ENCODE measurements around the gene PITHD1. TPM values are rescaled to one million over a fixed set of nuclear protein-coding genes. Genes with fewer than 3 reads are reported as not detected.

PITHD1 gene
- total and polyA plus RNA-seq, 2 of the 8 experiments (the other 6 are each of a cell fraction or from before 2014, with no cell fraction given) = 67.4 to 68.8 TPM

- FAIRE-seq (no peak), DNase-seq (ENCODE audit: low read depth in 1 of 2, low spot score in 2 of 2) (no peak)
- H4K5ac ChIP-seq (ENCODE audit: insufficient read length, low read depth, low read length) = no peak overlapping the region
- H3K9me3 ChIP-seq (ENCODE audit: insufficient read depth in 2 of 2, low read depth in 1 of 2, low read length in 1 of 2) = no peaks in the 10 kb centered on the region
- no peaks in the 10 kb centered on the region for H4K20me1 ChIP-seq (replicated peaks in 1 of 2; ENCODE audit: control insufficient read depth in 1 of 2, insufficient read depth in 2 of 2, low read length in 2 of 2)
- CTCF ChIA-PET (ENCODE audit: partially characterized antibody) = interaction anchor here (0.5 to 1.0 kb wide), 4 partner anchors 16 to 36 kb away, joined by 3 to 4 read pairs (median 4); no protein-coding TSS in a partner anchor
- no peak overlapping the region for H3K18ac ChIP-seq (ENCODE audit: extremely low read depth, low read length)
- no peaks in the 10 kb centered on the region for H3K4me1 ChIP-seq (replicated peaks in 1 of 4; ENCODE audit: control insufficient read depth in 3 of 4, insufficient read depth in 4 of 4, low read length in 3 of 4)
- 95% methylated on average over 7 of the region's 7 CpGs; no CpG with 5 or more reads in 1 of the 2 experiments for WGBS, 2 experiments (ENCODE audit: extremely low coverage in 1 of 2, insufficient coverage in 1 of 2, insufficient read length in 1 of 2, insufficient replicate concordance in 2 of 2, low coverage in 1 of 2, low lambda C conversion rate in 2 of 2, missing lambda C conversion rate in 1 of 2)
- no peak overlapping the region for H2BK5ac ChIP-seq (ENCODE audit: low read depth, low read length)
- no peak overlapping the region for H3K14ac ChIP-seq (ENCODE audit: insufficient read length)
- H3K4me2 ChIP-seq (ENCODE audit: insufficient read depth in 1 of 2, low read depth in 2 of 2, low read length in 2 of 2) = no peak overlapping the region
- no peak overlapping the region for H4K91ac ChIP-seq (replicated peaks; ENCODE audit: insufficient read length, low read length)
- H2BK15ac ChIP-seq (ENCODE audit: low read length) = no peak overlapping the region
- POLR2A ChIA-PET (ENCODE audit: partially characterized antibody) = interaction anchor here (0.5 to 13.6 kb wide), 3 partner anchors 40 to 55 kb away, joined by 3 to 190 read pairs (median 5); partner anchors contain the start of gene RPL11
- no peaks in the 10 kb centered on the region for H3K36me3 ChIP-seq (ENCODE audit: control insufficient read depth in 2 of 4, insufficient read depth in 4 of 4, low read length in 3 of 4)
- H3K4me3 ChIP-seq (ENCODE audit: extremely low read depth in 1 of 4, insufficient read depth in 2 of 4, low read depth in 3 of 4, low read length in 4 of 4) = no peak overlapping the region
- H3K27me3 ChIP-seq (replicated peaks in 1 of 4; ENCODE audit: control insufficient read depth in 3 of 4, extremely low read depth in 1 of 4, insufficient read depth in 3 of 4, low read length in 3 of 4) = no peaks in the 10 kb centered on the region
- H3K23ac ChIP-seq (ENCODE audit: insufficient read length) = no peak overlapping the region
- no peak overlapping the region for H2AK5ac ChIP-seq (ENCODE audit: low read depth, low read length)
- H3K27ac ChIP-seq (ENCODE audit: low read depth, low read length) = no peak overlapping the region
- no peak overlapping the region for H2BK20ac ChIP-seq (ENCODE audit: low read length)
- H4K8ac ChIP-seq (ENCODE audit: extremely low read depth, insufficient read depth, low read length) = no peak overlapping the region
- H3K23me2 ChIP-seq (ENCODE audit: low read depth, low read length) = no peaks in the 10 kb centered on the region
- H3K4ac ChIP-seq (replicated peaks; ENCODE audit: insufficient read length, low read depth, low read length) = no peak overlapping the region
- H3K79me2 ChIP-seq (ENCODE audit: control insufficient read depth in 1 of 2, insufficient read depth in 2 of 2, low read length in 2 of 2) = no peaks in the 10 kb centered on the region
- no peak overlapping the region for H2BK12ac ChIP-seq (ENCODE audit: low read depth, low read length)
- no peak overlapping the region for H3K56ac ChIP-seq (replicated peaks; ENCODE audit: insufficient read length, low read depth, low read length)
- no peak overlapping the region for H2AFZ ChIP-seq (ENCODE audit: low read length)
- no peak overlapping the region for H3K9ac ChIP-seq (replicated peaks in 1 of 4; ENCODE audit: extremely low read depth in 1 of 4, low read depth in 3 of 4, low read length in 3 of 4)
- H2BK120ac ChIP-seq (replicated peaks; ENCODE audit: low read depth, low read length) = no peak overlapping the region
- H3K79me1 ChIP-seq (ENCODE audit: low read depth, low read length) = no peaks in the 10 kb centered on the region
- TF ChIP-seq KDM5A (IDR thresholded peaks at IDR 0.05; ENCODE audit: low read length) (no peak), SAP30 (IDR thresholded peaks at IDR 0.05; ENCODE audit: insufficient read depth, insufficient replicate concordance, low read length) (no peak), TCF12 (IDR thresholded peaks at IDR 0.05; ENCODE audit: low read depth, low read length) (no peak), CHD1 (IDR thresholded peaks at IDR 0.05; ENCODE audit: low read depth, low read length) (no peak), POU5F1 (IDR thresholded peaks at IDR 0.05; ENCODE audit: low read depth, low read length) (no peak), SP4 (IDR thresholded peaks at IDR 0.05; ENCODE audit: low read length) (no peak), RAD21 (IDR thresholded peaks at IDR 0.05 in 1 of 2, conservative IDR thresholded peaks at IDR 0.05 in 1 of 2; ENCODE audit: low read depth in 2 of 2, low read length in 2 of 2) (no peak), MAX (IDR thresholded peaks at IDR 0.05) (no peak), HDAC2 (IDR thresholded peaks at IDR 0.05; ENCODE audit: borderline replicate concordance in 1 of 2, low read depth in 2 of 2, low read length in 2 of 2) (no peak), TAF7 (optimal IDR thresholded peaks at IDR 0.05; ENCODE audit: borderline replicate concordance, low read depth, low read length) (no peak), CBX5 (IDR thresholded peaks at IDR 0.05; ENCODE audit: low read depth, low read length) (no peak), PHF8 (conservative IDR thresholded peaks at IDR 0.05; ENCODE audit: low read depth, low read length) (no peak)
Measured at GRCh38 chr1:23736437-23737134, 41.6 kb upstream of the PITHD1 start.
